OCI-LY3 (cell line): ENCODE results near the gene ZBED5.

Experiments
- CTCF ChIP-seq: fragments of 200-600, 300-600 bp; sonication (generic); IDR thresholded peaks from 2 replicates; pipeline ENCODE4 v1.5.1; 2014; ENCODE audit warnings: antibody characterized with exemption, low read length, low read depth
- EZH2phosphoT487 ChIP-seq: fragments of 200-600 bp; shearing (Covaris generic); IDR thresholded peaks from 2 replicates; pipeline ENCODE4 v1.6.1; 2018; ENCODE audit warnings: antibody characterized with exemption, mixed run types, low read depth

- TF ChIP-seq EZH2phosphoT487 (no peak), CTCF (no peak)
Observed at GRCh38 chr11:10868352-10868751, 10.5 kb upstream of the ZBED5 start.
